IPS DF 6.9 (cell line): Measurements from ENCODE around the gene FKBP1A.

Source experiments
- DNase-seq: peaks from one replicate; pipeline ENCODE4 v3.0.0-alpha.2; 2013; ENCODE audit warnings: low read depth, low spot score
- H3K27ac ChIP-seq: one replicate; pipeline ENCODE4 v1.5.1; 2013; ENCODE audit warnings: low read length, control low read depth
- H3K27me3 ChIP-seq: 2 replicates; pipeline ENCODE4 v1.6.1; 2013; ENCODE audit warnings: mild to moderate bottlenecking, low read length; ENCODE audit not compliant: control insufficient read depth, insufficient read depth
- H3K36me3 ChIP-seq: 2 replicates; pipeline ENCODE4 v1.6.1; 2013; ENCODE audit warnings: low read length; ENCODE audit not compliant: control insufficient read depth, insufficient read depth
- H3K4me1 ChIP-seq: 2 replicates; pipeline ENCODE4 v1.6.1; 2013; ENCODE audit warnings: low read length; ENCODE audit not compliant: control insufficient read depth, insufficient read depth
- H3K4me3 ChIP-seq: 2 replicates; pipeline ENCODE4 v1.5.1; 2013; ENCODE audit warnings: mild to moderate bottlenecking, low read length
- H3K9me3 ChIP-seq: 2 replicates; pipeline ENCODE4 v1.6.1; 2013; ENCODE audit warnings: low read length, inconsistent platforms; ENCODE audit not compliant: control insufficient read depth, insufficient read depth
- WGBS: extraction: QIAGEN DNeasy Blood & Tissue Kit; methylation state at CpG from one replicate; pipeline ENCODE4 v1.1.7; 2013; ENCODE audit warnings: mixed read lengths, missing lambda C conversion rate; ENCODE audit not compliant: insufficient read length, insufficient coverage; 5-methylcytosine and 5-hydroxymethylcytosine counted together

The FKBP1A gene

GRCh38 chr20:1333462-1334369 is 59.1 kb downstream of the FKBP1A start:
- no peaks in the 10 kb centered on the region for H3K4me1 ChIP-seq
- DNase-seq, result no peak
- H3K27ac ChIP-seq, result no peak overlapping the region
- WGBS, result no CpG with 5 or more reads among the region's 11 CpGs
- H3K27me3 ChIP-seq, result no peaks in the 10 kb centered on the region
- H3K4me3 ChIP-seq, result no peak overlapping the region
- no peaks in the 10 kb centered on the region for H3K9me3 ChIP-seq
- H3K36me3 ChIP-seq, result no peaks in the 10 kb centered on the region

DNA sequence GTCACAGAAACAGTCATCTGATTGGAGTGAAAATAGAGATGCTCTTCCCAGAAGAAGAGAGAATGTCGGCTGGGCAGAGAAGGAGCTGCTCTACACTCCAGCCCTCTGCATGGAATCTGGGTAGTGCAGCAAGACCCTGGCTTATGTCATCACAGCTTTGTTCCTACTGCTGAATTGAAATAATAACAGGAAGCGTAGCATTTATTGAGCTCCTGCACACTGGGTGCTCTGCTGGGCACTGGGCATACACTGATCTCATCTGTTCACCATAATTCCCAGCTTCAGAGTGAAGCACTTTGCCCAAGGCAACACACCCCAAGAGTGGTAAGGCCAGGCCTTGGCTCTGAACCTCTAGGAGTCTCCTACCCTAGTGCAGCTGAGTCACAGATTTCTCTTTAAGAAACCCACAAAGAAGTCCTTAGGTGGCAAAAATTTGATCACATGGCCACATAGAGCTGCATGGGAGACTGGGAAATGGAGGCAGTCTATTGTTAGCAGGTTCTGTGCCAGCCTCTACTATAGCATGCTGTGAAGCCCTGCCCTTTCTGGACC is 60.0 kb downstream of the FKBP1A start:
- no CpG with 5 or more reads among the region's 2 CpGs for WGBS
- no peak for DNase-seq

DNA sequence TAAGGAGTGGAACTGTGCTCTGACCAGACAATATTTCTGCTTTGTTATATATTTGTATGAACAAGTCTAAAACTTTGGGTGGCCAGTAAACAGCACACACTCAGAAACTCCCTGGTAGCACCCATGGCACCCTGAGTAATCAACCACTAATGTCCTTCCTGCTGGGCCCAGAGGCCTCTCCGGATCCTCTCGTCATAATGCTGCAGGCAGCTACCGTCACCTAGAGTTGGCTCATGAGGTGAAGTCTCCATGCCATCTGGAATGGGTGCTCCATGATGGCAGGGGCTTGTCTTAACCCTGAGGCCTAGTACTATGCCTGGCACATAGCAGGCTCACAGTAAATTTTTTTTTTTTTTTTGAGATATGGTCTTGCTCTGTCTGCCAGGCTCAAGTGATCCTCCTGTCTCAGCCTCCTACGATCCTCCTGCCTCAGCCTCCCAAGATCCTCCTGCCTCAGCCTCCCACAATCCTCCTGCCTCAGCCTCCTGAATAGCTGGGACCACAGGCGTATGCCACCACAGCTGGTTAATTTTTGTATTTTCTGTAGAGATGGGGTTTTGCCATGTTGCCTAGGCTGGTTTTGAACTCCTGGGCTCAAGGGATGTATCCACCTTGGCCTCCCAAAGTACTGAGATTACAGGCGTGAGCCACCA is 60.9 kb downstream of the FKBP1A start:
- no peak for DNase-seq
- Histone ChIP-seq H3K27ac (no peak overlapping the region), H3K4me1 (no peaks in the 10 kb centered on the region), H3K27me3 (no peaks in the 10 kb centered on the region), H3K4me3 (no peak overlapping the region), H3K36me3 (no peaks in the 10 kb centered on the region), H3K9me3 (no peaks in the 10 kb centered on the region)
- WGBS, result no CpG with 5 or more reads among the region's 6 CpGs

More for the DNA sequence above, 60.0 kb downstream of the FKBP1A start:
- Histone ChIP-seq H3K27me3 (no peaks in the 10 kb centered on the region), H3K36me3 (no peaks in the 10 kb centered on the region), H3K4me1 (no peaks in the 10 kb centered on the region), H3K27ac (no peak overlapping the region), H3K4me3 (no peak overlapping the region), H3K9me3 (no peaks in the 10 kb centered on the region)

DNA sequence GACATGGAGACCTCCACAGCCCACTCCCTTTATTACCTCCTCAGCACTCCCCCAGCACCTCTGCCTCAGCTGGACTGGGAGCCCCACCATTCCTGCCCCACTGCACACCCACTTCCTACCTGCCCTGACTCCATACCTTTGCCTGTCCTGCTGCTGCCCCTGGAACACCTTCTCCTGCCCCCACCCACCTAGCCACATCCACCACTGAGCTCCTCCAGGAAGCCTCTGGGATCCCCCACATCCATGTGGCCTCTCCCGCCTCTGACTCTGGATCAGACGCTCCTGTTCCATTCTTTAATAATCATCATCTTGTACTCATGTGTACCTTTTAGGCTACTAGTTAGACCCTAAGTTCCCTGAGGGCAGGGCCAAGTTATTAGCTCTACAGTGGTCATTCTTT is 61.8 kb downstream of the FKBP1A start:
- H3K4me3 ChIP-seq, result no peak overlapping the region
- no peak overlapping the region for H3K27ac ChIP-seq
- no peaks in the 10 kb centered on the region for H3K36me3 ChIP-seq
- no CpG with 5 or more reads among the region's 2 CpGs for WGBS
- H3K4me1 ChIP-seq, result no peaks in the 10 kb centered on the region
- no peaks in the 10 kb centered on the region for H3K27me3 ChIP-seq
- no peaks in the 10 kb centered on the region for H3K9me3 ChIP-seq
- DNase-seq, result no peak

- Histone ChIP-seq H3K9me3 (no peaks in the 10 kb centered on the region), H3K4me1 (no peaks in the 10 kb centered on the region), H3K36me3 (no peaks in the 10 kb centered on the region), H3K27me3 (no peaks in the 10 kb centered on the region), H3K27ac (no peak overlapping the region), H3K4me3 (no peak overlapping the region)
- no CpG with 5 or more reads among the region's 6 CpGs for WGBS
- no peak for DNase-seq
Observed at GRCh38 chr20:1330075-1330830, 62.6 kb downstream of the FKBP1A start.

GRCh38 chr20:1328680-1329330 is 64.0 kb downstream of the FKBP1A start, which contains the start of gene SDCBP2:
TSS of gene SDCBP2 (minus strand) at chr20:1329139. CDS start at chr20:1320416, 8,723 bp downstream.
- Histone ChIP-seq H3K27ac (no peak within 1 kb of the TSS), H3K4me1 (no peaks in the 10 kb centered on the region), H3K36me3 (no peaks in the 10 kb centered on the region), H3K27me3 (no peaks in the 10 kb centered on the region), H3K4me3 (no peak within 1 kb of the TSS), H3K9me3 (no peaks in the 10 kb centered on the region)
- no peak for DNase-seq
- WGBS, result no CpG with 5 or more reads among the region's 8 CpGs

- Histone ChIP-seq H3K9me3 (no peaks in the 10 kb centered on the region), H3K36me3 (no peaks in the 10 kb centered on the region), H3K27me3 (no peaks in the 10 kb centered on the region), H3K4me1 (no peaks in the 10 kb centered on the region), H3K4me3 (no peak overlapping the region), H3K27ac (no peak overlapping the region)
- no CpG with 5 or more reads among the region's 7 CpGs for WGBS
- DNase-seq, result no peak
Observed at GRCh38 chr20:1327827-1328679, 64.8 kb downstream of the FKBP1A start.

DNA sequence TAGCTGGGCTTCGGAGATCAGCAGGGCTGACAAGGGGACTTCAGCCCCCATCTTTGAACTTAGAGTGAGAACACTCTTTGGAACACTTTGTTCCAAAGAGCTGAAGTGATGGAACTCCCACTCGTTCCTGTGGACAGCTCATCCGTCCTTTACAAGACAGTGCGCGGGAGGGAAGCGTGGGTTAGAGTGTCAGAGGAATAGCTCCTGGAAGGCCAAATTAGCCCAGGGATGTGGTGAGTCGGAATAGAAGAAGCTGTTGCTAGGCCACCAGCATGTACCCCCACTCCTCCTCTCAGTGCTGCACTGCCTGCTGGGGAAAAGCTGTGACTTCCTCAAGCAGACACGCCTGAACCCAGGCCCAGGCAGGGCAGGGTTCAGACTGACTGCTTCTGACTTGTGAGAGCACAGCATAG is 65.6 kb downstream of the FKBP1A start:
- no CpG with 5 or more reads among the region's 8 CpGs for WGBS
- Histone ChIP-seq H3K4me3 (no peak overlapping the region), H3K27me3 (no peaks in the 10 kb centered on the region), H3K9me3 (no peaks in the 10 kb centered on the region), H3K36me3 (no peaks in the 10 kb centered on the region), H3K4me1 (no peaks in the 10 kb centered on the region), H3K27ac (no peak overlapping the region)
- DNase-seq, result no peak
